NCI-H2171 treated with DMSO at 0.1 percent for 48 hours (cell line): ENCODE results near the gene TTF1.
A peak's percentile ranks its signal among the peaks of the same experiment; 100 is the strongest.

Source experiments
- DNase-seq: peaks from one replicate; lab custom pipeline; 2025; lab: John Stamatoyannopoulos, UW

TTF1 gene

GRCh38 chr9:132365986-132366385, 40.7 kb downstream of the TTF1 start:
- DNase-seq, result no peak

- no peak for DNase-seq
Observed at GRCh38 chr9:132364068-132364467, 42.6 kb downstream of the TTF1 start.

GRCh38 chr9:132357764-132358163, 48.9 kb downstream of the TTF1 start:
- DNase-seq, result no peak

- no peak for DNase-seq
Observed at GRCh38 chr9:132356324-132356924, 50.2 kb downstream of the TTF1 start.

GRCh38 chr9:132354637-132355355, 51.8 kb downstream of the TTF1 start, which contains the start of gene SETX:
TSS of gene SETX (minus strand) at chr9:132354986. CDS start at chr9:132349428, 5,558 bp downstream.
- DNase-seq, result peak; percentile 98

GRCh38 chr9:132351404-132352045, 55.1 kb downstream of the TTF1 start:
- no peak for DNase-seq

- DNase-seq, result no peak
Observed at GRCh38 chr9:132350861-132351315, 55.8 kb downstream of the TTF1 start.

GRCh38 chr9:132348676-132349075, 58.0 kb downstream of the TTF1 start:
- no peak for DNase-seq

GRCh38 chr9:132346177-132346576, 60.5 kb downstream of the TTF1 start:
- no peak for DNase-seq

GRCh38 chr9:132341177-132341840, 65.3 kb downstream of the TTF1 start:
- DNase-seq, result peak; percentile 44

GRCh38 chr9:132334364-132334763, 72.3 kb downstream of the TTF1 start:
- no peak for DNase-seq

GRCh38 chr9:132333556-132333955, 73.1 kb downstream of the TTF1 start:
- DNase-seq, result no peak

- no peak for DNase-seq
Observed at GRCh38 chr9:132328580-132328979, 78.1 kb downstream of the TTF1 start.

- DNase-seq, result no peak
Observed at GRCh38 chr9:132327537-132327936, 79.1 kb downstream of the TTF1 start.
